ENCODE data around the gene ROR1.
"Not testable (repeated sequence)": the region's sequence is repeated elsewhere in the genome, so short reads cannot be mapped to it uniquely, and the experiment has no call there.

ROR1 gene

DNA sequence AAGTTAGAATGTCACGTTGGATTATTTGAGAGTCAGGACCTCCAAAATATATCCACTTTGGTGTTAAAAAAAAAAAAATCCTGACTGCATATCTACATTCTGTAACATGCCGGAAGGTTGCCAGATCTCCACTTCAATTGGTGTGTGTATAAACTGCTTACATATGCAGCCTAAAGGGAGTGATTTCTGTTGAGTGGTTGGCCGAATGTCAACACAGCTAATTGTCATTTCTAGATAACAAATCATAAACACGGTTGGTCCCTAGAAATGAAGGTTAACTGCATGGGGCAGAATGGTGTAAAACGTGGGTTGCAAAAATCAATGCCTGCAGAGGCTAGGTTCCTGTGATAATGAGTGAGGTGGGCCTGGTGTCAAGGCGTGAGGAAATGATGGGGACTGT is 15.0 kb upstream of the ROR1 start:
- no peak for DNase-seq (ENCODE audit: low spot score)

DNA sequence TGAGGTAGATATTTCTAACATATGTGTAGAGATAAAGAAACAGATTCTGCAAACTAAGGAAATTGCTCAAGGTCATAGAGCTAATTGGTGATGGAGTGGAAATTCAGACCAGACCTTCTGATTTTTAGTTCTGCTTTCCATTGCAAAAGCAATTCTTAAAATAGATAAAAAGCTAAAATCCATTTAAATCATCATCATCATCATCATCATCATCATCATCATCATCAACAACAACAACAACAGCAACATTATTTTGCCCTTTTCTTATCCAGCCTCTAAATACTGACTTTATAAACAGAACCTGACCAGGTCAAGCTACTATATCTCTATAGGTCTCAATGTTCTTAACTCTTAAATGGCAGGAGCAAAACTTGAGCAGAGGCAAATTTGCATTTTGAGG is 14.0 kb upstream of the ROR1 start:
- no peak for DNase-seq (ENCODE audit: low spot score)

DNA sequence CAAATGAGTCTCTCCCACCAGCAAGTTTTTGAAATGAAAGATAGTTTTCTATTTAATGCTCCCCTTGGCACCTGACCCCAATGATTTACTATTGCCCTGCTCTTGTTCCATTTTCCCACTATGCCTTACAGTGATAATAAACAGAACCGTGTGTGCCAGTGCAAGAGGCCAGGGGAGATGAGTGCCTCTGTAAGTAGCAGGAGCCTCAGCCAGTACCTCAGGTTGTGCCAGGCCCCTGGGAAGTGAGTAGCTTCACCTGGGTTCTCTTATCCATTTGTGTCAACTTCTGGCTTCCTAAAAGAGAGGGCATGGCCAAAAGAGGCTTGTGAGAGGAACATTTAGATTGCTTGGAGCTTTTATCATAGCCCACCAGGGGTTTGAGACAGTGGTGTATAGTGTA is 3.4 kb upstream of the ROR1 start:
- DNase-seq (ENCODE audit: low spot score): no peak

DNA sequence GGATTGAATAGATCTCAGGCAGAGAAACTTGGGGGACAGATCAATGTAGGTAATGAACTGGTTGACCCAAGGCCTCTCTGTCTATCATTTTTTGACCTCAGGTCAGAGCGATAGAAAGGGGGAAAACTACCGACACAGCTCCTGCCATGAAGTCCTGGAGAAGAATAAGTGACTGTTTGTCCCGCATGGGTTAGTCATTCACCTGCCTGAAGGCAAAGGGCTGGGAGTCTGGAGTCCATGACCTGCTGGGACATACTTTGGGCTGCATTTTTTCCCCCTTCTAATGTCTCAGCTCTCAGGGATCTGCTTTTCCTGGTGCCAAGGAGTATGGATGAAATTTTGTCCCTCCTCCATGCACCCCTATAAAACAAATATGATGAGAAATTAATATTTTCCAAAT is 1.6 kb upstream of the ROR1 start:
- DNase-seq (ENCODE audit: low spot score): no peak

GRCh38 chr1:63772876-63773275 is 941 bp upstream of the ROR1 start:
- DNase-seq (ENCODE audit: low spot score): no peak

DNA sequence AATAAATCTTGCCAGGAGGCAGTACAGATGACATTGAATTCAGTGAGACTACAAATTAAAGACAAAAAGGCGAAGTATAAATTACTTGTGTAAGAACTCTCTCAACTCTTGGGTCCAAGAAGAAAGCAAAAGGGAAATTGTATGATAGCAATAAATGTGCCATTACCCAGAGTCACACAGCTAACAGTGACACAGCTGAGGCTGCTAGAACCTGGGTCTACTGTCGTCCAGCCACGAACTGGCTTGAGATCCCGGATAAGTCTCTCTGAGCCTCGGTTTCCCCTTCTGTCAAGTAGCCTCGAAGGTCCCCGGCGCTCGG is 362 bp upstream of the ROR1 start:
- DNase-seq (ENCODE audit: low spot score): no peak

- DNase-seq (ENCODE audit: low spot score): peak; percentile 79
Measured at GRCh38 chr1:63774617-63775417, 1.0 kb downstream of the ROR1 start.

GRCh38 chr1:63775418-63776127 is 1.8 kb downstream of the ROR1 start:
- DNase-seq (ENCODE audit: low spot score): no peak

DNA sequence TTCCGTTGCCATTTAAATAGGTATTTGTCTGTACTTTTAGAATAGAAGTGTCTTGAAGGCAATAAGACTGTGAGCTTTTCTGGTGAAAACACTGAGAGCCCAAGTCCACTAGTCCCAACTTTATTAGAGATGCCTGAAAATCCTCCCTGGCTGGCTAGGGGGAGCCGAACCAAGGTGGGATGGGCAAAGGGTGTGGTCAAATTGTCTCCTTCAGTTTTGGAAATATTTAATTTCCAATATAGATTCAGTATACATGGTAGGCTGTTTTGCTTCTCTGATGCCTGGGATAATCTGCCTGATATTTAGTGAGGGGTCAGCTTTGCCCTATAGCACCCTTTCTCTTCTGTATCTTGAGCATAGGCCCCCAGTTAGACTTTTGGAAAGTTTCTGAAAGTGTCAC is 3.5 kb downstream of the ROR1 start:
- DNase-seq (ENCODE audit: low spot score): no peak

- DNase-seq (ENCODE audit: low spot score): no peak
Measured at GRCh38 chr1:63777965-63778880, 4.4 kb downstream of the ROR1 start.

DNA sequence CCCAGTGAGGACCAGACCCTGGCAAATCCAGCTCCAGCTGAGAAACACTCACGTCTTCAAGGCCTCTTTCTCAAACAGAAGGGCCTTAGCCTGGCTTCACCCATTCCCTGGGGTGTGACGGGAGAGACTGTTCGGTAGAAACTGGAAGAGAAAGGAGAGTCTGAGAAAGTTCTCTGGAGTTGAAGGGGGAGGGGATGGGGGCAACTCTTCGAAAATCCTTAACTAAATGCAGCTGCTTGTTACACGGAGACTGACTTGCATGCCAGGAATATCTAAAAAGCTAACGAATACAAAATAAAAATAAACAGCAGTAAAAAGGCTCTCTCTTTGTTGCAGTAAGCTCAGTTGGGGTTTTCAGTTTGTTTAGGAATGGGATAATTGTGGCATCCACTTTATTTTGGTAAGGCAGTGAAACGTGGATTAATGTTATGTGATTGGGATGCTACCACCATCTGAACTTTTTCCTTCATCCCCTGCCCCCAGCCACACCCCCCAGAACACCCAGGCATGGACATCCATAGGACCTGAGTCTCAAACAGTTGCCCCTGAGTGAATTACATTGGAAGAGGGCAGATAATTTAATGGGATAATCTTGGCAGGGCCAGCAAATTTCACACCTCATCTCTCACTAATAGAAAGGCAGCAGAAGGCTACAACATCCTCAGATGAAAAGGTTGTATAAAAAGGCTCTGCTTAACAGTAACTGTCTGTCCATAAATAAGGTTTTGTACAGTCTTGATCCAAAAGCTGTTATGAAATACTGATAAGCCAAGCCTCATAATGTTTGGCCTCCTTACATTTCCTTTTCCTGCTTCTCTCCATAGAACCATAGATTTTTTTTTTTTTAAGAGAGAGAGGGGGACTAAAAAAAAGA is 5.8 kb downstream of the ROR1 start:
- no peak for DNase-seq (ENCODE audit: low spot score)

GRCh38 chr1:63780565-63780964 is 6.7 kb downstream of the ROR1 start:
- DNase-seq (ENCODE audit: low spot score): no peak

- DNase-seq (ENCODE audit: low spot score): no peak
Measured at GRCh38 chr1:63782982-63783381, 9.2 kb downstream of the ROR1 start.

DNA sequence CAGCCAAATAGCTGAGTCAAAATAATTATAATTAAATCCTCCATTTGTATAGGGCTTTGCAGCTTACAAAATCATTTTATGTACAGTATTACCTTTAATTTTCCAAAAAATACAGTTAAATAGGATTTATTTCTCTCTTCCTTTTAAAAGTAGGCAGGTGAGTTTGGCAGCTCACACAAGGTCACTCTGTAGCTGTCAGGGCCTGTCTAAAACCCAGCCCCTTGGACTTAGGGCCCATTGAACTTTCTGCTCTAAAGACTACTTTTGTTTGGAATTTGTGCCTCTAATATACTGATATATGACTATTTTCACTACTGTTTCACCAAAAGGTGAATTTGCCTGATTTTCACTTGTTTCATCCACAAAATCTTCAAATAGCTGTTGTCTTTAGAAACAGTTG is 10.3 kb downstream of the ROR1 start:
- no peak for DNase-seq (ENCODE audit: low spot score)

DNA sequence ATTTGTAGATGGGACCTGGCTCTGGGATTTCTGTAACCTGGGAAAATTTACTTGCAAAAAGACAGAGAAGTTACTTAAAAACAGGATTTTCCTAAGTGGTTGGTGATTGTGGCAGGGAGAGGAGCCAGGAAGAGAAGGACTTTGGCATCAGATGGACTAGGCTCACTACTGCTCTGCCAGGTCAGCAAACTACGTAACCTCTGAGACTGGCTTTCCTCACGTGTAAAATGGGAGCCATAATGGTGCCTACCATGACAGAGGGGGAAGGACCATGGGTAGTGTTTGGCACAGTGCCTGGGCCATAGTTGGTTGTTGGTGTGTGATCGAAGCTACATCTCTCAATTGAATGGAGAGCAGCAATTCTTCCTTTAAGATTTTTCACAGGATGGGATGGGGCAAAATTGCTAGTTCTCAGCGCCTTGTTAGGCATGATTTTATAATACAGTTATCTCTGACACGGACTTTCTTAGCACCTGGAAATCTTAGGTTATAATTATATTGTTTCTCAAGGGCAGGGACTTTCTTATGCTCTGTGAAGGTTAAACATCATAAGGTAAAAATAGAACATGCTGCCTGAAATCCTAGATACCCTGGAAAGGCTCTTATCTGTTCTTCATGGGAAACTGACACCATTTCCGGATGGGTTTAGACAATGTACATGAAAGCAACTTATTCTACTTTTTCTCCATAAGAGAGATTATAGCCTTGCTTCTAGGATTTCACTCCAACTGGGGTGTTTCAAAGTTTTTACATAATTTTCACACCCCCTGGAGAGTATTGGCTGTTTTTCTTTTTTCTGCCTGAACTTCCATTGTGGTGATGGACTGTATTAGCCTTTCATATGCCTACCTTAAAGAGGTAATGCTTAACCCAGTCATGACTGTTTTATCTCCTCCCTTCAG is 10.9 kb downstream of the ROR1 start:
- DNase-seq (ENCODE audit: low spot score): no peak

DNA sequence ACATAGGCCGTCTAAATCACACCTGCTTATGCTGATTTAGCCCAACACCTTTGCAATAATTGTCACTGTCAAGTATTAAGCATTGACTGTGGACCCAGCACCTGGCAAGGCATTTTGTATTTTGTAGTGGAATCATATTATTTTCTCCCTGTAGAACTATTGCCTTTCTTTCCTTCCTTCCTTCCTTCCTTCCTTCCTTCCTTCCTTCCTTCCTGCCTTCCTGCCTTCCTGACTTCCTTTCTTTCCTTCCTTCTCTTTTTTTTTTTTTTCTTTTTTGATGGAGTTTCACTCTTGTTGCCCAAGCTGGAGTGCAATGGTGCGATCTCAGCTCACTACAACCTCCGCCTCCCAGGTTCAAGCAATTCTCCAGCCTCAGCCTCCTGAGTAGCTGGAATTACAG is 13.5 kb downstream of the ROR1 start:
- not testable (repeated sequence) for DNase-seq (ENCODE audit: low spot score)

- DNase-seq (ENCODE audit: low spot score): no peak
Measured at GRCh38 chr1:63787875-63788274, 14.1 kb downstream of the ROR1 start.

DNA sequence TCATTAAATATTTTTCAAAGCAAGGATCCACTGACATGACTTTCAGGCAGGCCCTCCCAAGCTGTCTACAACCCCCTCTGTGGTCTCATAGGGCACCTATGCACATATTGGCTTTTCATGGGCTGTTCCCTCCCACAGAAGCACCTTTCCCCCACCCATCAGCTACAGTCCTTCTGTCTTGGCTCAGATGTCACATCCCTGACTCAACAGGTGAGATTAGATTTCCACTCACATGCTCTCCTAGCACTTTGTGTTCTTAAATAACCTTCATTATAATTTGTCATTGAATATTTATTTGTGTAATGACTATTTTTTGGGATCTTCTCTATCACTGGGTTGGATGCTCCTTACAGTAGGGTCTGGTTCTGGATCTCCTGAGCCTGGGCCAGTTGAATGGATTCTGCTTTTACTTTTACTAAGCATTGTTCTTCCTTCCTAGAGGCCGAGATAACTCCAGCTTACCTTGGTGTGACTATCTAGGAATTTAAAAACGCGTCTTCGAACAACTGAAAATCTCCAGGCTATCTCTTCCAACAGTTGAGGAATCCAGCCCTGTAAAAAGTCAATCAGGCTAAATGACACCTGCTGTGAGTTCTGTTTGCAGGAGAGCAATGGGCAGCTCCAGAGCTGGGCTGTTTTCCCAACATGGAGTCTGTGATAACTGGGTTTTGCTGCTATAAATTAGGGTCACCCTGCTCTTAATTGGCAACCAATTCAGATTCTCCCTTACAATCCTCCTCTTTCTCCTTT is 16.2 kb downstream of the ROR1 start:
- DNase-seq (ENCODE audit: low spot score): no peak

- no peak for DNase-seq (ENCODE audit: low spot score)
Measured at GRCh38 chr1:63790989-63791388, 17.2 kb downstream of the ROR1 start.

- DNase-seq (ENCODE audit: low spot score): no peak
Measured at GRCh38 chr1:63792152-63792551, 18.3 kb downstream of the ROR1 start.
